Dedifferentiated amniotic fluid mesenchymal stem cell (primary cell): ENCODE results near the gene RPL35.
"Not testable (repeated sequence)": the region's sequence is repeated elsewhere in the genome, so short reads cannot be mapped to it uniquely, and the experiment has no call there.

Experiments
- DNase-seq: peaks from one replicate; pipeline ENCODE4 v3.0.0-alpha.2; 2016; ENCODE audit errors: extremely low spot score

The RPL35 gene

DNA sequence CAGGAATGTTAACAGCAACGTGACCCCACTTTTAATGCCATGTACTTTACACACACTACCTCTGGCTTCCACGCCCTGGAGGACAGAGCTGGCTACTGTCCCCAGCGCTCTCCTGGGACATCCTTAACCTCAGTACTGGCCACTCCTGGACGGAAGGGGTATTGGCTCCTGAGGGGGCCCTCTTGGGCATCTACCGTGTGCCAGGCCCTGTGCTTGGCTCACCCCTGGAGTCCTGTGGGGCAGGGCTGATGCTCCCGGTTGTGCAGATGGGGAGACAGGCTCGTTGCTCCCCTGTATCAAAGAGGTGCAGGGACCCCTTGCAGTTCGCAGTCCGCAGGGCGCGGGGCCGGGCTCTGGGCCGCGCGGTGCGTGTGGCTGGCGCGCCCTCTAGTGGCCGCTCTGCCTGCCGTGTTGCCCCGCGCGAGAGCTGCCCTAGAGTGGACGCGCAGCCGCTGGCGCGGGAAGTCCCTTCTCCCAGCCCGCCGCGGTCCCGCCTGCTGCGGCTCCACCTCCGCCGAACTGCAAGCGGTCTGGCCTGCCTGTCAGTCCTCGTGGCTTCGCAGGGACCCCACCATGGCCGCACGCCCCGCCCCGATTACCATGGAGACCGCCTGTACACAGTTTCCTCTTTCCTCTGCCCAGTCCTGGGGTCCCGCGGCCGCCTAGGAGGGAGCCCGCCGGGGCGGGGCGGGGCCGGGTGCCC lies 8.8 kb downstream of the RPL35 start, which contains the start of gene WDR38:
Gene WDR38 (plus strand): TSS at position 632 of the 703 bp plus-strand sequence. CDS start 72 bp downstream, outside the sequence.
- DNase-seq: peak; percentile 55

DNA sequence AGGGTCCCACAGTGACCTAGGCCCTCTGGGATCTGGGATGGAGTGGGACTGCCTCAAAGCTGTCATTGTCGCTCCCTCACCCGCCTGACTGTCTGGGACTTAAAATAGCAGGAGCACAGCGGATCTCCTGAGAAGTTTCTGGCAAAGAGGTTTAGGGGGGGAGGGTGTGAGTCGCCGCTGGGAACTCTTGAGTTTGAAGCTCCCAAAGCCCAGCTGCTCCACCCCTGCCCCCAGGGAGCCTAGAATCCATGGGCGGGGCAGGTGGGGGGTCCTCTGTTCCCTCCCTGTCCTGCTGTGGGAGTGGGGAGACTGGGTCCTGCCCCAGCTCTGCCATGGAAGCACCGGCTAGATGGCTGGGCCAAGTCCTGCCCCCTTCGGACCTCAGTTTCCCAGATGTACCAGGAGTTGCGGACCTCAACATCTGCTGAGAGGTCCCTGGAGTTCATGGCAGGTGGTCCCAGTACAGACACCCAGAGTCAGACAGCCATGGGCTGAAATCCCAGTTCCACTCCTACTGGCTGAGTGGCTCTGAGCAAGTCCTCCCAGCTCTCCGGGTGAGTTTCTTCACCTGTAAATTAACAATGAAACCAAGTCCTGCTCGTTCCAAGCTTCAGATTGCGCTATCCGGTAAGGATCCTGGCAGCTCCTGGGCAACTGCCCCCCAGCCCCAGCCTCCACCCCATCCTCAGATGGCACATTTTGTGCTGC lies 9.5 kb downstream of the RPL35 start:
- DNase-seq: no peak

DNA sequence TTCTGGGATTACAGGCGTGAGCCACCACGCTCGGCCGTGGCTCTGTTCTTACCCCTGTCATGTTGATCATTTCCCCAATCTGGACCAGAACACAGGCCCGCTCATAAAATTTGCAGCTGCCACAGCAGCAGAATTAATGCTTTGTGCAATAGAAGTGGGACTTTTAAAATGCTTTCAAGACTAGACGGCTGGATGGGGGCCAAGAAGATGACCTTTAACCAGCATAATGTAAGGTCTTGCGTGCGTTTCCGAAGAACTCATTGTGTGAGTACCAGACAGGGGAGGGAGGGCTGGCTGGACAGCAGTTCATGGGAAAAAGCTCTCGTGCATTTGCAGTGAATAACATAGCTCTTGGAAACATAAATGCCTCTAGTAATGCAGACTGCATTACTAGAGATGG lies 12.0 kb downstream of the RPL35 start:
- DNase-seq: no peak

DNA sequence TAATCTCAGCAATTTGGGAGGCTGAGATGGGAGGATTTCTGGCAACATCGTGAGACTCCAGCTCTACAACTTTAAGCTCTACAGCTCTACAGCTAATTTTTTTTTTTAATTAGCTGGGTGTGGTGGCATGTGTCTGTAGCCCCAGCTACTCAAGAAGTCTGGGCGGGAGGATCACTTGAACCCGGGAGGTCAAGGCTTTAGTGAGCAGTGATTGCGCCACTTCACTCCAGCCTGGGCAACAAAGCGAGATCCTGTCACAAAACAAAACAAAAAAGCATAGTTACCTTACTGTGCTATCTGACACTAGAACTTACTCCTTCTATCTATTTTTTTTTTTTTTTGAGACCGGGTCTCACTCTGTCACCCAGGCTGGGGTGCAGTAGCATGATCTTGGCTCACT lies 14.8 kb downstream of the RPL35 start:
- no peak for DNase-seq

DNA sequence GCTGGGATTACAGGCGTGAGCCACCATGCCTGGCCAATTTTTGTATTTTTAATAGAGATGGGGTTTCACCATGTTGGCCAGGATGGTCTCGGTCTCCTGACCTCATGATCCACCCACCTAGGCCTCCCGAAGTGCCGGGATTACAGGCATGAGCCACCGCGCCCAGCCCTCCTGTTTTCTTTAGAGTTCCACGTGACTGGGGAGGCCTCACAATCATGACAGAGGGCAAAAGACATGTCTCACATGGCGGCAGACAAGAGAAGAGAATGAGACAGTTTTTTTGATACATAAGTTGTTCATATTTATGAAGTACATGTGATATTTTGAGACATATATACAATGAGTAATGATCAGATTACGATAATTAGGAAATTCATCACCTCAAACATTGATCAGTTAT lies 15.3 kb downstream of the RPL35 start:
- DNase-seq: not testable (repeated sequence)

DNA sequence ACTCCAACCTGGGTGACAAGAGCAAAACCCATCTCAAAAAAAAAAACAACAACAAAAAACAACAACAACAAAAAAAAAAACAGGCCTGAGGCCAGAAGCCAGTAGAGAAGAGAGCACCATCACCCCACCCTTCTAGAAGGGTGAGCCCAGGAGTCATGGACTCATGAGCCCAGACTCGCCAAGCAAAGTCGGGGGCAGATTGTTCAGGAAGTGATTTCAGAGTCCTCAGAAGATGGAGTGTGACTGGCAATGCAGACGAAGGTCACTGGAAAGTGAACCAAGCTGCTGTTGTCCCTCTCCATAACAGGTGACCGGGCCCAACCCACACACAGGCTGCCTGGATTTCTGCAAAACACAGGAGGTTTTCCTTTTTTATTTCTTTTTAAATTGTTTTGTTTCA lies 17.5 kb downstream of the RPL35 start:
- DNase-seq: no peak

DNA sequence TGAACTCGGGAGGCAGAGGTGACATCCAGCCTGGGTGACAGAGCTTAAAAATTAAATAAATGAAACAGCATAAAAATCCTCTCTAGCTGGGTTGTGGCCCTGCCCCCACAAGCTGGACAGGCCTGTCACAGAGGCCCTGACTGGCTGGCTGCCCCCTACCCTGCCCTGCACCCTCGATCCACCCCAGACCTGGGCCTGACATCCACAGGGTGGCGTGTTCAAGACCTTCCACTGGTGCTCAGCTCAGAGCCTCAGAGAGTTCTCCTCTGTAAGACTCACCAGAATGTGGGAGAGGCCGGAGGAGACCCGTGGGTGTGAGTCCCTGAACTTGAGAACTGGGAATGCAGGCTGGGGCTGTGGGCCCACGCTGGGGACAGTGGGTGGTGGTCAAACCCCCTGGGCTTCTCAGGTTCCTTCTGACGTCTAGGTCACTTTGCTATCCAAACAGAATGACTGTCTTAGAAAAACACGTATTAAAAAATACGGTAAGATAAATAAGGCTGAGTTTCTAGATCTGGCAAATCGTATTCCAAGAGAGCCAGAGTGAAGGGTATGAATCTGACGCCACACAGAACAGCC lies 18.2 kb downstream of the RPL35 start:
- DNase-seq: no peak

DNA sequence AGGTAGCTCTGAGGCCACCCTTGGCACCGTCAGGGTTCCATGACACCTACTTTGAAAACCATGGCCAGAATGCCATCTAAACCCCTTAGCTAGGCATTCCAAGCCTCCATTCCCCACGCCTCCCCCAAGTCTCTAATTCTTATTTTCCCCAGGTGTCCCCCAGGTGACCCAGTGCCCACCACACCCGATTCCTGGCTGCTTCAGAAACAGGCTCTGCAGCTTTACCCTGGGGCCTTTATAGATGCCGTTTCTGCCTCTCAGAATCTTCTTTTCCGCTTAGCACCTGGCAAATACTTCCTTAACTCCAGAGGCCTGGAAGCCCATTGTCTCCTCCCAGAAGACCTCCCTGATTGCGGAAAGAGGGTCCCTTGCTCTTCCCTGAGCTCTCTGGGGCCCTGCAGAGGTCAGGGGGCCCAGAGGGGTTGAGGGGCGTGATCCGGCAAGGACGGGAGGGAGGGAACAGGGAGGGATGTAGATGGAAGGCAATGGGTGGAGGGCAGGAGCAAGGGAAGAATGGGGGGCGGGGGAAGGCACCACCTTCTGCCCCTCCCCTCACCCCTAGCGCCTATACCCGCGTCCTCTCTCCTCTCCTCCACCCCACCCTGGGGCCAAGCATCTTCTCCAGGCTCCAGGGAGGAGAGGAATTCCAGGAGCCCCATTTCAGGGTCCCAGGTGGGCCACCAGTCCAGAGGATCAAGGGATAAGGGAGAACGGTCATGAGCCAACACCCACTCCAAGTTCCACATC lies 20.5 kb downstream of the RPL35 start:
- no peak for DNase-seq

DNA sequence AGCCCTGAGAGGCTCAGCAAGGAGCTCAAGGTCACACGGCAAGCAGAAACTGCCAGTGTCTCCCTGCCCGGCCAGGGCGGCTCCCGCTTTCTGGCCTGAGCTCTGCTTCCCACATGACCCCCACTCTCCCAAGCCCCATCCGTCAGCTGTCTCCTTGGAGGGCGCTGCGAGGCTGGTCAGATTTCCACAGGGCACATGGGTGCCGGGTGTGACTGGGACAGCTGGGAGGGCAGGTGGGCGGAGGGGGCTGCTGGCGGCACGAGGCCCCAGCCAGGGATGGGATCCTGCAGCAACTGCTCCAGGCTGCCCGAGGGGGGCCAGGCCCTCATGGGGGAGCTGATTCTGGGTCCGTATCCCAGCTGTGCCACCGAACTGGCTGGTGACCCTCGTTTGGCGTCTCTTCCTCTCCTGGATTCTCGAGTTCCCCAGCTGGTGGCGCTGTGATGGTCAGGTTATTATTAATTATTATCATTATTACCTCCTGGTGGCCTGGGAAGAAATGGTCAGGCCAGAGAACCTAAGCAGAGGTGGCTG lies 21.4 kb downstream of the RPL35 start:
- DNase-seq: no peak

DNA sequence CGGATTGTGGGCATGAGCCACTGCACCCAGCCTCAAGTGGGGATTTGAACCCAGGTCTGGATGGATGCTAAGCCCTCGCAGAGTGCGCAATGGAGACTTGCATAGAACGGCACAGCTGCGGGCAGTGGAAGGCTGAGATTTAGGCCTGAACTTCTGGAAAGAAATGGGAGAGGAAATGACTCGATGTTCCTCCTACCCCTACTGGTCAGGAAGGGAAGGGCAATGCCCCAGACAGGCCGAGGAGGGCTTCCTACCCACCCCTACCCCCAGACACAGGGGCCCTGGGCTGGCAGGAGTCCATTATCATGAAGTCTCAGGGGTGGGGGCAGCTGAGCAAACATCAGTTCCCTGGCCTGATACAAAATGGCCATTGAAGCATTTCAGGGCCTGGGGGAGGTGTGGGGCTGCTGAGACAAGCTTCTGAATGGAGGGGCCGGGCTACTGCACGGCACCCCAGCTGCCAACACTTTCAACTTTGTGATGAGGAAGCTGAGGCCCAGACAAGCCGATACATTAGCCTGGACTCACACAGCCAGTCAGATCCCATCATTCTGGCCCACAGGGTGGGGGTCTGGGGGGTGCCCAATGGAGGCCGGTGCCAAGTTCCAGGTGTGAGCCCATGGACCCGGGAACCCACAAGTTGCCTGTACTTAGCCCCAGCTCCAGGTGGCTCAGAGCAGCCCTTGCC lies 22.0 kb downstream of the RPL35 start:
- DNase-seq: no peak

DNA sequence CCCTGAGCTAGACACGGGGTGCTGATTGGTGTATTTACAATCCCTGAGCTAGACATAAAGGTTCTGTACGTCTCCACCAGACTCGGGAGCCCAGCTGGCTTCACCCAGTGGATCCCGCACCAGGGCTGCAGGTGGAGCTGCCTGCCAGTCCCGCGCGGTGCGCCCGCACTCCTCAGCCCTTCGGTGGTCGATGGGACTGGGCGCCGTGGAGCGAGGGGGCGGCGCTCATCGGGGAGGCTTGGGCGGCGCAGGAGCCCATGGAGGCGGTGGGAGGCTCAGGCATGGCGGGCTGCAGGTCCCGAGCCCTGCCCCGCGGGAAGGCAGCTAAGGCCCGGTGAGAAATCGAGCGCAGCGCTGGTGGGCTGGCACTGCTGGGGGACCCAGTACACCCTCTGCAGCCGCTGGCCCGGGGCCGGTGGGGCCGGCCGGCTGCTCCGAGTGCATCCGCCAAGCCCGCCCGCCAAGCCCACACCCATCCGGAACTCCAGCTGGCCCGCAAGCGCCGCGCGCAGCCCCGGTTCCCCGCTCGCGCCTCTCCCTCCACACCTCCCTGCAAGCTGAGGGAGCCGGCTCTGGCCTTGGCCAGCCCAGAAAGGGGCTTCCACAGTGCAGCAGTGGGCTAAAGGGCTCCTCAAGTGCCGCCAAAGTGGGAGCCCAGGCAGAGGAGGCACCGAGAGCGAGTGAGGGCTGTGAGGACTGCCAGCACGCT lies 23.0 kb downstream of the RPL35 start:
- DNase-seq: not testable (repeated sequence)

DNA sequence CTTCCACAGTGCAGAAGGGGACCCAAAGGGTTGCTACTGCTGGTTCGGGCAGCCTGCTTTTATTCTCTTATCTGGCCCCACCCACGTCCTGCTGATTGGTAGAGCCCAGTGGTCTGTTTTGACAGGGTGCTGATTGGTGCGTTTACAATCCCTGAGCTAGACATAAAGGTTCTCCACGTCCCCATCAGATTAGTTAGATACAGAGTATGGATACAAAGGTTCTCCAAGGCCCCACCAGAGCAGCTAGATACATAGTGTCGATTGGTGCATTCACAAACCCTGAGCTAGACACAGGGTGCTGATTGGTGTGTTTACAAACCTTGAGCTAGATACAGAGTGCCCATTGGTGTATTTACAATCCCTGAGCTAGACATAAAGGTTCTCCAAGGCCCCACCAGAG lies 23.6 kb downstream of the RPL35 start:
- DNase-seq: not testable (repeated sequence)

DNA sequence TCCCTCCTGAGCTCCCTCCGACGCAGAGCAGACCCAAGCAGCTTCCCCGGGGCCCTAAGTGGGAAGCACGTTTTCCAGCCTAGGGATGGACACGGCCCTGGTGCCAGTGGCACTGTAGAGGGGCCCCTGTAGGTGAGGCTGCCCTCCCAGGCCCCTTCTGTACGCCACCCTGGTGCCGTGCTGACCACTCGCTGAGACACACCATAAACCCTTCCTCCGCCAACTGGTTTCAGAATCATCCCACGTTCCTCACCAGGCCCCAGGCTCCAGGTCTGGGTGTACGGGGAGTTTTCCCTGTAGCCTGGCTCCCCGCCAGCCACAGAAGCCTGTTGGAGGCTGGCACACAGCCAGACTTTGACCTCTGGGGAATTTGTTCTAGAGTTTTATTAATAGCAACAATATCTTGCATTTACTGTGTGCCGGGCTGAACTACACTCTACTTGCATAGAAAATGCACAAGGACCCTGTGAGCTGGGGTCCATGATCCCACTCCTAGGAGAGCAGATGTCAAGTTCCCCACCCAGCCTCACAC lies 26.7 kb downstream of the RPL35 start:
- no peak for DNase-seq

DNA sequence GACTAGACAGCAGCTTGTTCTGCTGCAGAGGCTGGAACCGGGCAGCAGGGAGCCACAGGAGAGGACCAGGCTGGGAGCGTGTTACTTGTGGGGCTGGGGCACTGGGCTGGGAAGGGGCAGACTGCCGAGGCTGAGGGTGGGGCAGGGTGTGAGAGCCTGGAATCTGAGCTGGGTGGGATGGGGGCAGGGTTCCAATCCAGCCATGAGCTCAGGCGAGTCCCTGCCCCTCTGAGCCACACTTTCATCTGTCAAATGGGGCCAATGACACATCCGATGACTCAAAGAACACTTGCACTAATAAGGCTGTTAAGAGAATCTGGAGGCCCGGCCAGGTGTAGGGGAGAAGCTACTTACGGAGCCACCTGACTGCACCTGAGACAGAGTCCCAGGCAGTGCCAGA lies 27.2 kb downstream of the RPL35 start:
- DNase-seq: no peak

DNA sequence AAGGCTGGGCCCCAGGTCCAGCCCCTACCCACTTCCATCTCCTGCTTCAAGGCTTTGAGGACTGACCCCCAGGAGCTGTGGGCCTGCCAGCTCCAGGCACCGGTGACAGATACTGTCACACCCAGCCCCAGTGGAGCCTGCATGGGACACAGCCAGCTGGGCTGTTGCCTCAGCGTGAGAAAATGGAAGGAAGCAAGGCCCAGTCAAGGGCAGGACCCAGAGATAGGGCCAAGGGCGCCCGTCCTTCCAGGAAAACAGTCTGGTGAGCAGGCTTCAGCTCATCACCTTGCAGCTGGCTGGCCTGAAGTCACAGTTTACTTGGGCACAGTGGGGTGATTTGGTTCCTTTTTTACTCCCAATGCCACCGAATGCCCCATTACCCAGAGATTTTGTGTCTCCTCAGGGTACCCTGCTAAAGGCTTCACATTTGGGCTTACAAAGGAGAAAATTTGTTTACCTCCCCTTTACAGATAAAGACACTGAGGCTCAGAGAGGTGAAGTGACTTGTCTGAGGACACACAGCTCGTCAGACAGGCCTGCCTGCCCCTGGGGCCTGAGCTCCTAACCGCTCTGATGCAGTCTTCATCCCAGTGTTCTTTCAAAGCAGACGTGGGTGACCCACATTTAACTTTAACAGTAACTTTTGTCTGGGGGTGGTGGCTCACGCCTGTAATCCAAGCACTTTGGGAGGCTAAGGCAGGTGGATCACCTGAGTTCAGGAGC lies 30.0 kb downstream of the RPL35 start:
- DNase-seq: no peak

DNA sequence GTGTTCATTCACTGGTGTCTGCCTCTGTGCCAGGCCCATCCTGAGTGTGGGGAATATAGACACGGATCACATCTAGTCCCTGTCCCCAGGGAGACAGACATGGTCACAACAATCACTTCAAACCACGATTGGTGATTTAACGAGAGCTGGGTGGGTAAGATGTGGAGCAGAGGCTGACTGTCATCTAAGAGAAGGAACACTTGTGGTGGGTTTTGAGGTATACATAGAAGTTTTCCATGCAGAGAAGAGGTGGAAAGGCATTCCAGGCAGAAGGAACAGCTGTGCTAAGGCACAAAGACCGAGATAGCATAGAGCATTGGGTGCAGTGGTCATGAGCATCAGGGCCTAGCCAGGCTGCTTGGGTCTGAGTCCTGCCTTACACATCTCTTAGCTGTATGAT lies 31.2 kb downstream of the RPL35 start:
- no peak for DNase-seq

DNA sequence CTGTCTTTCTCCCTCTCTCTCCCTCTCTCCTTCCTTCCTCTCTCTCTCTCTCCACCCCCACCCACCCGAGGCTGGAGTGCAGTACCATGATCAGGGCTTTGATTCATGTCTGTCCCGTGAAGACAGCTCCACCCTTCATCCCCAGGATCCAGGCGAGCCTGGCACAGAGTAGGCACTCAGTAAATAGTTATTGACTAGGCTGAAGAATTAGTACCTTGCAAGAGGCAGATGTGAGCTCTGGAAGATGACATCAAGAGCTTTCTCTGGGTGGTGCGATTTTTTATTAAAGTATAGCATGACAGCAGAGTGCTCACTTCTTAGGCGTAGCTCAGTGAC lies 32.5 kb downstream of the RPL35 start:
- no peak for DNase-seq

DNA sequence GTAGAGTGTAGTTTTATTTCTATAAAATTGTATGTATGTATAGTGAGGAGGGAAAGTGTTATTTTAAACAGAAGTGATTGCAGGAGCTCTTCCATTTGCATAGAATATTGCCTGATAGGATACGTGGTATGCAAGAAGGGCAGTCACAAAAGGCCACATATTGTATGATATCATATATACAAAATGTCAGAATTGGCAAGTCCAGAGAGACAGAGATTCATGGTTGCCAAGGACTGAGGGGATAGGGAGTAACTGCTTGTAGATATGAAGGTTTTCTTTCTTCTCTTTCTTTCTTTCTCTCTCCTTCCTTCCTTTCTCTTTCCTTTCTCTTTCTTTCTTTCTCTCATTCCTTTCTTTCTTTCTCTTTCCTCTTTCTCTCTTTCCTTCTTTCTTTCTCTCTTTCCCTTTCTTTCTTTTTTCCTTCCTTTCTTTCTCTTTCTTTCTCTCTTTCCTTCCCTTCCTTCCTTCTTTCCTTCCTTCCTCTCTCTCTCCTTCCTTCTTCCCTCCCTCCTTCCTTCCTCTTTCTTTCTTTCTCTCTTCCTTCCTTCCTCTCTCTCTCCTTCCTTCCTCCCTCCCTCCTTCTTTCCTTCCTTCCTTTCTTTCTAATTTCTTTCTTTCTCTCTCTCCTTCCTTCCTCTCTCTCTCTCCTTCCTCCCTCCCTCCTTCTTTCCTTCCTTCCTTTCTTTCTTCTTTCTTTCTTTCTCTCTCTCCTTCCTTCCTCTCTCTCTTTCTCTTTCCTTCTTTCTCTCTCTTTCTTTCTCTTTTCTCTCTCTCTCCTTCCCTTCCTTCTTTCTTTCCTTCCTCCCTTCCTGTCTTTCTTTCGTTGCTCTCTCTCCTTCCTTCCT lies 33.0 kb downstream of the RPL35 start:
- no peak for DNase-seq
